K562 (cell line): ENCODE results near the gene PPAN. TPM values are rescaled to one million over a fixed set of nuclear protein-coding genes. Genes with fewer than 3 reads are reported as not detected.

Experiments used
- ATAC-seq: fragments of 200-7000 bp; cut with Tn5 transposase; 3 replicates; pipeline ENCODE4 v1.9.1; 2020; ENCODE audit warnings: moderate library complexity
- BruUV-seq: library from RNA; stranded (reverse); fragments of 400-500 nt; replicated peaks from 2 replicates; lab custom pipeline; 2021; lab: Mats Ljungman, UMichigan
- CTCF ChIA-PET: fragments of 300-600 bp; formaldehyde crosslinking; extraction: SDS; loops from one replicate; lab custom pipeline; 2021; ENCODE audit warnings: low intra/inter-chr PET ratio; lab: Yijun Ruan, JAX
- POLR2A ChIA-PET: fragments of 300-600, 350-650 bp; sonication (Branson Sonifier 250); formaldehyde crosslinking; extraction: SDS; loops from one replicate; lab custom pipeline; 2021; ENCODE audit warnings: antibody characterized with exemption, inconsistent platforms; lab: Yijun Ruan, JAX
- DNase-seq, 4 experiments: peaks; one replicate each; pipeline versions ENCODE4 v3.0.0 to v3.0.0-alpha.2; 2011 to 2018; ENCODE audit warnings: low spot score in 3 of 4, mixed read lengths in 3 of 4; ENCODE audit errors: extremely low read depth in 1 of 4
- FAIRE-seq: peaks from 2 replicates; lab custom pipeline; 2011; peaks lifted over from hg19 to GRCh38; lab: Jason Lieb, UNC
- H2AFZ ChIP-seq: 2 replicates; pipeline ENCODE4 v1.6.0; 2011; ENCODE audit warnings: low read depth, low read length, control low read depth, inconsistent platforms
- H3K27ac ChIP-seq: fragments of 200-600 bp; 3 replicates; pipeline ENCODE4 v1.8.0; 2011; ENCODE audit warnings: low read depth, mild to moderate bottlenecking, control low read depth, inconsistent platforms, low read length, moderate library complexity, mixed read lengths; ENCODE audit errors: extremely low read depth
- H3K27me3 ChIP-seq, 2 experiments: fragments of 300-600 bp in 1 of 2; 2 replicates in 1 of 2; 3 replicates in 1 of 2; pipeline versions ENCODE4 v1.6.0 to v1.8.0; 2011; ENCODE audit warnings: inconsistent platforms in 2 of 2, low read length in 2 of 2, mild to moderate bottlenecking in 1 of 2, mixed read lengths in 1 of 2, moderate library complexity in 1 of 2; ENCODE audit not compliant: control insufficient read depth in 2 of 2, insufficient read depth in 2 of 2
- H3K36me3 ChIP-seq: fragments of 300-600 bp; 3 replicates; pipeline ENCODE4 v1.8.0; 2011; ENCODE audit warnings: mild to moderate bottlenecking, low read length, inconsistent platforms; ENCODE audit not compliant: control insufficient read depth, insufficient read depth
- H3K4me1 ChIP-seq, 2 experiments: fragments of 200-600 bp in 1 of 2; replicated peaks in 1 of 2; 2 replicates in 1 of 2; 3 replicates in 1 of 2; pipeline versions ENCODE4 v1.5.1 to v1.8.0; 2011; ENCODE audit warnings: inconsistent platforms in 2 of 2, low read length in 2 of 2, mild to moderate bottlenecking in 1 of 2, mixed read lengths in 1 of 2, moderate library complexity in 1 of 2; ENCODE audit not compliant: control insufficient read depth in 2 of 2, insufficient read depth in 2 of 2
- H3K4me2 ChIP-seq: 2 replicates; pipeline ENCODE4 v1.6.1; 2011; ENCODE audit warnings: low read length, control low read depth, inconsistent platforms, mixed read lengths; ENCODE audit not compliant: insufficient read depth
- H3K4me3 ChIP-seq: fragments of 200-600 bp; sonication (generic), shearing (Covaris generic); 2 replicates; pipeline ENCODE4 v1.5.1; 2016; ENCODE audit warnings: control low read depth, inconsistent platforms
- H3K79me2 ChIP-seq: fragments of 200-600 bp; 3 replicates; pipeline ENCODE4 v1.8.0; 2011; ENCODE audit warnings: low read length, inconsistent platforms; ENCODE audit not compliant: control insufficient read depth, insufficient read depth
- H3K9ac ChIP-seq, 2 experiments: 2 replicates each; pipeline versions ENCODE4 v1.6.0 to v1.6.1; 2011; ENCODE audit warnings: low read depth in 2 of 2, low read length in 2 of 2, control low read depth in 1 of 2, inconsistent platforms in 1 of 2, mild to moderate bottlenecking in 1 of 2, mixed read lengths in 1 of 2; ENCODE audit not compliant: insufficient read depth in 1 of 2
- H3K9me1 ChIP-seq: one replicate; pipeline ENCODE4 v1.6.0; 2011; ENCODE audit warnings: inconsistent platforms, mild to moderate bottlenecking, low read length, moderate library complexity; ENCODE audit not compliant: control insufficient read depth, insufficient read depth
- H3K9me3 ChIP-seq: replicated peaks from 2 replicates; pipeline ENCODE4 v1.5.1; 2011; ENCODE audit warnings: low read depth, low read length, inconsistent platforms; ENCODE audit not compliant: control insufficient read depth, insufficient read depth
- H4K20me1 ChIP-seq: replicated peaks from 2 replicates; pipeline ENCODE4 v1.6.1; 2011; ENCODE audit warnings: low read length, inconsistent platforms, mixed read lengths; ENCODE audit not compliant: control insufficient read depth, insufficient read depth
- ADNP ChIP-seq: fragments of 200-800 bp; sonication (Bioruptor generic); IDR thresholded peaks from 2 replicates; pipeline ENCODE4 v1.6.1; 2016; ENCODE audit warnings: missing genetic modification characterization, missing compliant biosample characterization
- BCOR ChIP-seq: fragments of 450-650 bp; IDR thresholded peaks from 2 replicates; pipeline ENCODE4 v1.6.1; 2016
- HMGN3 ChIP-seq: IDR thresholded peaks from 2 replicates; pipeline ENCODE4 v1.6.1; 2011; ENCODE audit warnings: borderline replicate concordance, low read depth, mild to moderate bottlenecking, mixed read lengths, low read length; ENCODE audit not compliant: insufficient read length; ENCODE audit errors: extremely low read depth
- KDM1A ChIP-seq, 2 experiments: fragments of 450-650 bp; IDR thresholded peaks; 2 replicates each; pipeline ENCODE4 v1.6.1; 2016; ENCODE audit warnings: mild to moderate bottlenecking in 2 of 2
- MYNN ChIP-seq, 2 experiments: sonication (generic); formaldehyde crosslinking in 1 of 2; IDR thresholded peaks; 2 replicates each; pipeline versions ENCODE4 v1.5.0 to v1.6.1; 2016 to 2020; ENCODE audit warnings: antibody characterized with exemption in 1 of 2, missing genetic modification reagents in 1 of 2
- PREB ChIP-seq: sonication (generic); formaldehyde crosslinking; IDR thresholded peaks from 2 replicates; pipeline ENCODE4 v1.8.1; 2023; ENCODE audit warnings: mild to moderate bottlenecking, missing genetic modification reagents
- SMARCB1 ChIP-seq: IDR thresholded peaks from 2 replicates; pipeline ENCODE4 v1.6.1; 2011; ENCODE audit warnings: improper control_type of control experiment, low read depth; ENCODE audit not compliant: insufficient read length
- WGBS: fragments of 100-300 bp; shearing (Covaris generic); methylation state at CpG from one replicate; pipeline ENCODE4 v1.1.6; 2016; ENCODE audit warnings: low coverage, mixed read lengths; ENCODE audit not compliant: insufficient coverage; ENCODE audit errors: missing lambda C conversion rate; 5-methylcytosine and 5-hydroxymethylcytosine counted together
- in situ Hi-C: fragments of 300-500 bp; cut with MboI; formaldehyde crosslinking; loops from 4 replicates; pipeline ENCODE4 v1.15.0; 2018; ENCODE audit warnings: inconsistent platforms, mixed read lengths
- intact Hi-C: fragments of 100-400 bp; cut with micrococcal nuclease; formaldehyde crosslinking; loops from 2 replicates; pipeline ENCODE4 v1.14.2; 2022
- polyA plus RNA-seq, 8 experiments: library from polyadenylated mRNA; depleted of rRNA in 4 of 8; stranded (reverse) in 5 of 8; unstranded in 3 of 8; fragments of >200 nt; fragmentation: Nextera tagmentation in 2 of 8; fragmentation: Illumina TruSeq in 1 of 8; extraction: Ambion mirVana in 2 of 8; extraction: Trizol in 1 of 8; gene quantifications; 2 replicates each; pipeline versions ENCODE4 v1.2.1 to v1.2.3, GENCODE V29; 2011 to 2014; ENCODE audit warnings: inconsistent platforms in 1 of 8, missing spikeins in 1 of 8
- total RNA-seq, 7 experiments: library from RNA; depleted of rRNA in 6 of 7; stranded (reverse); fragments of >200 nt in 6 of 7; fragmentation: Illumina TruSeq in 2 of 7; extraction: Trizol in 2 of 7; gene quantifications; 2 replicates each; pipeline versions ENCODE4 v1.2.1 to v1.2.3, GENCODE V29; 2011 to 2021; ENCODE audit warnings: low replicate concordance in 1 of 7

PPAN gene
- total and polyA plus RNA-seq, 9 of the 15 experiments (the other 6 are each of a cell fraction or from before 2014, with no cell fraction given): 2.2 to 129 (median 59.1) TPM

GRCh38 chr19:10092648-10093294, 13.4 kb upstream of the PPAN start:
- Histone ChIP-seq H3K9ac (peak overlapping the region in 1 of 2 experiments; percentile 22; a peak in 2 of 4 replicates), H3K36me3 (no peaks in the 10 kb centered on the region; the same call in 2 of the 3 replicates), H4K20me1 (peaks cover 3% of the 10 kb centered on the region; the same call in 1 of the 2 replicates), H2AFZ (no peak overlapping the region), H3K79me2 (no peaks in the 10 kb centered on the region), H3K27ac (peak overlapping the region; percentile 29; the same call in 1 of the 3 replicates), H3K9me3 (no peaks in the 10 kb centered on the region), H3K4me2 (peak overlapping the region; percentile 38; the same call in 1 of the 2 replicates), H3K4me1 (peaks cover 24 to 46% of the 10 kb centered on the region in 2 experiments), H3K4me3 (no peak overlapping the region), H3K27me3 (no peaks in the 10 kb centered on the region), H3K9me1 (no peaks in the 10 kb centered on the region)
- ATAC-seq (no peak), DNase-seq (no peak), FAIRE-seq (no peak)
- intact Hi-C loops: no loop called here
- TF ChIP-seq ADNP (0 out of 2 replicates have a peak, but pooled peaks have one; percentile 65), HMGN3 (no peak), KDM1A (IDR thresholded peaks at IDR 0.05) (peak; percentile 36 to 40), BCOR (peak; percentile 64), PREB (no peak), SMARCB1 (peak; percentile 63), MYNN (IDR thresholded peaks at IDR 0.05) (peak; percentile 97), MYNN (CRISPR knock-in tag; IDR thresholded peaks at IDR 0.05) (peak; percentile 90)
- WGBS: 62% methylated on average over 9 of the region's 9 CpGs
- ChIA-PET POLR2A (interaction anchor here (0.7 to 1.8 kb wide), 3 partner anchors 9 to 12 kb away, joined by 3 to 5 read pairs (median 3); no protein-coding TSS in a partner anchor), CTCF (no interaction called here)
- in situ Hi-C loops: no loop called here
- no TSS peak for BruUV-seq
